Liver (tissue), 3 donors: ENCODE measurements around the gene MYO6.

Experiments
- GABPA ChIP-seq, 2 donors: IDR thresholded peaks in 1 of 2; conservative IDR thresholded peaks in 1 of 2; 2 replicates each; pipeline ENCODE4 v1.6.1; 2016; ENCODE audit warnings: antibody characterized with exemption in 2 of 2, mild to moderate bottlenecking in 1 of 2, moderate library complexity in 1 of 2
- HNF4A ChIP-seq, 2 donors: conservative IDR thresholded peaks; 2 replicates each; pipeline ENCODE4 v1.6.1; 2016; ENCODE audit warnings: antibody characterized with exemption in 2 of 2, mild to moderate bottlenecking in 2 of 2
- RAD21 ChIP-seq, 2 donors: IDR thresholded peaks; 2 replicates each; pipeline ENCODE4 v1.6.1; 2016; ENCODE audit warnings: antibody characterized with exemption in 2 of 2, mild to moderate bottlenecking in 2 of 2
- RXRA ChIP-seq, 2 donors: IDR thresholded peaks; 2 replicates each; pipeline ENCODE4 v1.6.1; 2017 to 2018; ENCODE audit warnings: antibody characterized with exemption in 2 of 2, mild to moderate bottlenecking in 1 of 2
- TAF1 ChIP-seq: conservative IDR thresholded peaks from 2 replicates; pipeline ENCODE4 v1.6.1; 2016; ENCODE audit warnings: antibody characterized with exemption, mild to moderate bottlenecking
- TF ChIP-seq, protein P1 (sequence below): fragments of 150-350 bp; IDR thresholded peaks from 2 replicates; pipeline ENCODE4 v1.5.1; 2017; ENCODE audit warnings: improper control_type of control experiment, low read depth, low read length; ENCODE audit not compliant: missing input control
- TF ChIP-seq, protein P2 (sequence below): IDR thresholded peaks from 2 replicates; pipeline ENCODE4 v1.6.1; 2016; ENCODE audit warnings: antibody characterized with exemption
- TF ChIP-seq, protein P3 (sequence below): IDR thresholded peaks from 2 replicates; pipeline ENCODE4 v1.6.1; 2016; ENCODE audit warnings: antibody characterized with exemption, mild to moderate bottlenecking
- donor health status: healthy.
- donor health status: healthy.

DNA sequence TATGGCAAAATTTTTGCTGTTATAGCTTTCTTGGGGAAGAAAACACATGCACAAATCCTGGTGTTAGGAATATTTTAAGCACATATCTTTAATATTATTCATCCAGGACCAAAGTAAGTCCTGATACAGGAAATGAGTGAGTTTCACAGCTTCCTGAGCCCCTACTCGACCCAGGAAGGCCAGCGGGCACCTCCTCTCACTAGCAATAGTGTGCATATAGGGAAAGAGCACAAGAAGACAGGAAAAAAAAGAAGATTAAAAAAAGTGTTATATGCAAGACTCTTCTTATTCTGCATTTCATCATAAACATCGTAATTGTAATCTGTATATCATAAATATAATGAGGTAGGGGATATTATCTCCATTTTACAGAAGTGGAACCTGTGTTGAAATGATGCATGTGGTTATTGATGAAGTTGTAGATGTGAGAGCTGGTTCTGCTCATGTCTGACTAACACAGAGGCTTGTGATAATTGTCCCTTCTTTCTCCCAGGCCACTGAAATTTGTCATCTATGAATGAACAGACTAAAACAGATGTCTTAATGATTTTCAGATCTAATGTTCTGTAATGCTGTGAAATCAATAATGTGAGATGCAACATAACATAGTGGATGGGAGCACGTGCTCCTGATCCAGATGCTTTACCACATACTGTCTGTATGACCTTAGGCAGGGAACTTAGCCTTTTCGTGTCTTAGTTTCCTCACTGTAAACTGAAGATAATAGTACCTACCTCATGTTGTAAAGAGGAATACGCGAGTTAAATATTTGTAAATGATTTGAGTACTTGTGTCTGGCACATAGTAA is 101.2 kb downstream of the MYO6 start:
- TF ChIP-seq GABPA (IDR thresholded peaks at IDR 0.05 in 1 of 2, conservative IDR thresholded peaks at IDR 0.05 in 1 of 2) (no peak), RAD21 (IDR thresholded peaks at IDR 0.05) (no peak), HNF4A (conservative IDR thresholded peaks at IDR 0.05) (no peak), RXRA (IDR thresholded peaks at IDR 0.05) (no peak), TAF1 (no peak)
- TF ChIP-seq, protein P1, sequence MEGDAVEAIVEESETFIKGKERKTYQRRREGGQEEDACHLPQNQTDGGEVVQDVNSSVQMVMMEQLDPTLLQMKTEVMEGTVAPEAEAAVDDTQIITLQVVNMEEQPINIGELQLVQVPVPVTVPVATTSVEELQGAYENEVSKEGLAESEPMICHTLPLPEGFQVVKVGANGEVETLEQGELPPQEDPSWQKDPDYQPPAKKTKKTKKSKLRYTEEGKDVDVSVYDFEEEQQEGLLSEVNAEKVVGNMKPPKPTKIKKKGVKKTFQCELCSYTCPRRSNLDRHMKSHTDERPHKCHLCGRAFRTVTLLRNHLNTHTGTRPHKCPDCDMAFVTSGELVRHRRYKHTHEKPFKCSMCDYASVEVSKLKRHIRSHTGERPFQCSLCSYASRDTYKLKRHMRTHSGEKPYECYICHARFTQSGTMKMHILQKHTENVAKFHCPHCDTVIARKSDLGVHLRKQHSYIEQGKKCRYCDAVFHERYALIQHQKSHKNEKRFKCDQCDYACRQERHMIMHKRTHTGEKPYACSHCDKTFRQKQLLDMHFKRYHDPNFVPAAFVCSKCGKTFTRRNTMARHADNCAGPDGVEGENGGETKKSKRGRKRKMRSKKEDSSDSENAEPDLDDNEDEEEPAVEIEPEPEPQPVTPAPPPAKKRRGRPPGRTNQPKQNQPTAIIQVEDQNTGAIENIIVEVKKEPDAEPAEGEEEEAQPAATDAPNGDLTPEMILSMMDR: no peak
- TF ChIP-seq, protein P2, sequence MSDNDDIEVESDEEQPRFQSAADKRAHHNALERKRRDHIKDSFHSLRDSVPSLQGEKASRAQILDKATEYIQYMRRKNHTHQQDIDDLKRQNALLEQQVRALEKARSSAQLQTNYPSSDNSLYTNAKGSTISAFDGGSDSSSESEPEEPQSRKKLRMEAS: no peak
- TF ChIP-seq, protein P3, sequence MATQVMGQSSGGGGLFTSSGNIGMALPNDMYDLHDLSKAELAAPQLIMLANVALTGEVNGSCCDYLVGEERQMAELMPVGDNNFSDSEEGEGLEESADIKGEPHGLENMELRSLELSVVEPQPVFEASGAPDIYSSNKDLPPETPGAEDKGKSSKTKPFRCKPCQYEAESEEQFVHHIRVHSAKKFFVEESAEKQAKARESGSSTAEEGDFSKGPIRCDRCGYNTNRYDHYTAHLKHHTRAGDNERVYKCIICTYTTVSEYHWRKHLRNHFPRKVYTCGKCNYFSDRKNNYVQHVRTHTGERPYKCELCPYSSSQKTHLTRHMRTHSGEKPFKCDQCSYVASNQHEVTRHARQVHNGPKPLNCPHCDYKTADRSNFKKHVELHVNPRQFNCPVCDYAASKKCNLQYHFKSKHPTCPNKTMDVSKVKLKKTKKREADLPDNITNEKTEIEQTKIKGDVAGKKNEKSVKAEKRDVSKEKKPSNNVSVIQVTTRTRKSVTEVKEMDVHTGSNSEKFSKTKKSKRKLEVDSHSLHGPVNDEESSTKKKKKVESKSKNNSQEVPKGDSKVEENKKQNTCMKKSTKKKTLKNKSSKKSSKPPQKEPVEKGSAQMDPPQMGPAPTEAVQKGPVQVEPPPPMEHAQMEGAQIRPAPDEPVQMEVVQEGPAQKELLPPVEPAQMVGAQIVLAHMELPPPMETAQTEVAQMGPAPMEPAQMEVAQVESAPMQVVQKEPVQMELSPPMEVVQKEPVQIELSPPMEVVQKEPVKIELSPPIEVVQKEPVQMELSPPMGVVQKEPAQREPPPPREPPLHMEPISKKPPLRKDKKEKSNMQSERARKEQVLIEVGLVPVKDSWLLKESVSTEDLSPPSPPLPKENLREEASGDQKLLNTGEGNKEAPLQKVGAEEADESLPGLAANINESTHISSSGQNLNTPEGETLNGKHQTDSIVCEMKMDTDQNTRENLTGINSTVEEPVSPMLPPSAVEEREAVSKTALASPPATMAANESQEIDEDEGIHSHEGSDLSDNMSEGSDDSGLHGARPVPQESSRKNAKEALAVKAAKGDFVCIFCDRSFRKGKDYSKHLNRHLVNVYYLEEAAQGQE: no peak
